HUES48 (cell line): ENCODE measurements around the gene RPTOR.

Experiments used
- H3K27ac ChIP-seq: one replicate; pipeline ENCODE4 v1.7.0; 2013; ENCODE audit warnings: low read depth, low read length, inconsistent platforms
- H3K27me3 ChIP-seq: 2 replicates; pipeline ENCODE4 v1.6.1; 2013; ENCODE audit warnings: mild to moderate bottlenecking, low read length; ENCODE audit not compliant: control insufficient read depth, insufficient read depth
- H3K36me3 ChIP-seq: 2 replicates; pipeline ENCODE4 v1.6.1; 2013; ENCODE audit warnings: low read length; ENCODE audit not compliant: control insufficient read depth, insufficient read depth
- H3K4me1 ChIP-seq: 2 replicates; pipeline ENCODE4 v1.6.1; 2013; ENCODE audit warnings: mild to moderate bottlenecking, low read length; ENCODE audit not compliant: control insufficient read depth, insufficient read depth
- H3K4me3 ChIP-seq: 2 replicates; pipeline ENCODE4 v1.5.1; 2013; ENCODE audit warnings: mild to moderate bottlenecking, low read depth, low read length
- H3K9ac ChIP-seq: 2 replicates; pipeline ENCODE4 v1.6.1; 2013; ENCODE audit warnings: mild to moderate bottlenecking, low read depth, low read length, moderate library complexity
- H3K9me3 ChIP-seq: 2 replicates; pipeline ENCODE4 v1.6.1; 2013; ENCODE audit warnings: low read length; ENCODE audit not compliant: control insufficient read depth, insufficient read depth

Gene RPTOR

GRCh38 chr17:80516171-80516932, 28.3 kb upstream of the RPTOR start:
- no peaks in the 10 kb centered on the region for H3K36me3 ChIP-seq
- H3K9ac ChIP-seq = no peak overlapping the region
- H3K4me3 ChIP-seq = no peak overlapping the region
- no peak overlapping the region for H3K27ac ChIP-seq
- no peaks in the 10 kb centered on the region for H3K4me1 ChIP-seq
- H3K9me3 ChIP-seq = no peaks in the 10 kb centered on the region
- H3K27me3 ChIP-seq = no peaks in the 10 kb centered on the region; the same call in 1 of the 2 replicates

DNA sequence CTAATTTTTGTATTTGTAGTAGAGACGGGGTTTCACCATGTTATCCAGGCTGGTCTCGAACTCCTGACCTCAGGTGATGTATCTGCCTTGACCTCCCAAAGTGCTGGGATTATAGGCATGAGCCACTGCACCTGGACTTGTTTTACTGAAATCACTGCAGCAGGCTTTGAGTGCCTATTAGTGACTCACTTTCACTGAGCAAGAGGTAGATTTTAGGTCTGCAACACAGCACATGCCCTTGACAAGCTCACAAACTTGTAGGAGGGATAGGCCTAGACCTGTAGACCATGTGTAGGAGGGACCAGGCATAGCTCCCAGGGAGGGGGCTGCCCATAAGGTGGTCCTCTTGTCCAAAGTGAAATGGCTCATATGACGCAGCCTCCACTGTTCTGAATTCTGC, 27.0 kb upstream of the RPTOR start:
- H3K9ac ChIP-seq = no peak overlapping the region
- no peak overlapping the region for H3K27ac ChIP-seq
- no peaks in the 10 kb centered on the region for H3K4me1 ChIP-seq
- H3K4me3 ChIP-seq = no peak overlapping the region
- no peaks in the 10 kb centered on the region for H3K9me3 ChIP-seq
- no peaks in the 10 kb centered on the region; the same call in 1 of the 2 replicates for H3K27me3 ChIP-seq
- H3K36me3 ChIP-seq = no peaks in the 10 kb centered on the region

DNA sequence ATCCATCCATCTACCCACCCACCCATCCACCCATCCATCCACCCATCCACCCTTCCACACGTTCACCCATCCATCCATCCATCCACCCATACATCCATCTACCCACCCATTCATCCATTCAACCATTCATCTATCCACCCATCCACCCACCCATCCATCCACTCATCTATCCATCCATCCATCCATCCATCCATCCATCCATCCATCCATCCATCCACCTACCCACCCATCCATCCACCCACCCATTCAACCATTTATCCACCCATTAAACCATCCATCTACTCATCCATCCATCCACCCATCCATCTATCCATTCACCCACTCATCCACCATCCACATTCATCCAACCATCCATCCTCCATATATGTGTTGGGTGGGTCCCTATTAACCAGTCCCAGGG, 26.2 kb upstream of the RPTOR start:
- Histone ChIP-seq H3K4me3 (no peak overlapping the region), H3K27me3 (no peaks in the 10 kb centered on the region; the same call in 1 of the 2 replicates), H3K9ac (no peak overlapping the region), H3K27ac (no peak overlapping the region), H3K9me3 (no peaks in the 10 kb centered on the region), H3K36me3 (no peaks in the 10 kb centered on the region), H3K4me1 (no peaks in the 10 kb centered on the region)

DNA sequence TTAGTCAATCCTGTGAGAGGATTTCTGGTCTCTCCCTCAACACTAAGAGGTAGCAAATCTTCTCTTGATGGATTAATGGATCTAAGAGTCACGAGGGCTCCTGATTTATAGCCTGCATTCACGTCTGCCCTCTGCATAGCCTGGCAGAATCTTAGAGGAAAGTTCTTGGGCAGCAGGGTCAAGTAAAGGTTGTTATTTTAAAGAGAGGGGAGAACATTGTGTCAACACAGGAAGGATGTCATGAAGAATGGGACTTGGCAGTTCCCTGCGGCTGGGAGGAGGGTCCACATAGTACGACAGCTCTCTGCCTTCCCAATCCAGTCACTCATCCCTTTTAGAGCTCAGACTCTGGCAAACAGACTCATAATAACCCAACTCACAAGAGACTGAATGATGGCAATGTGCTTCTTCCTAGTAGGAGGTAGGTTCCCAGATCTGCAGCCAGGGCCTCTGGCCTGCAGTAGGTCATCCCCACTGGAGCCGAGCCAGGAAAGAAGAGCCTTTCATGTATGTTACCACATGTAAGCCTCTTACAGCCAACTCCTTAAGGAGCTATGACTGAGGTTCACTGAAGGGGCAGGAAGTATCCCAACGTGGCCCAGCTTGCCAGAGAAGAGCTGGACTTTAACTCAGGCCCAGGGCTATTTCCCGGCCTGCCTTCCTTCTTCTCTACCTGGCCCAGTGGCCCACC, 25.4 kb upstream of the RPTOR start:
- H3K9ac ChIP-seq = no peak overlapping the region
- H3K36me3 ChIP-seq = no peaks in the 10 kb centered on the region
- H3K27ac ChIP-seq = no peak overlapping the region
- no peaks in the 10 kb centered on the region for H3K9me3 ChIP-seq
- no peak overlapping the region for H3K4me3 ChIP-seq
- H3K27me3 ChIP-seq = no peaks in the 10 kb centered on the region
- no peaks in the 10 kb centered on the region for H3K4me1 ChIP-seq

DNA sequence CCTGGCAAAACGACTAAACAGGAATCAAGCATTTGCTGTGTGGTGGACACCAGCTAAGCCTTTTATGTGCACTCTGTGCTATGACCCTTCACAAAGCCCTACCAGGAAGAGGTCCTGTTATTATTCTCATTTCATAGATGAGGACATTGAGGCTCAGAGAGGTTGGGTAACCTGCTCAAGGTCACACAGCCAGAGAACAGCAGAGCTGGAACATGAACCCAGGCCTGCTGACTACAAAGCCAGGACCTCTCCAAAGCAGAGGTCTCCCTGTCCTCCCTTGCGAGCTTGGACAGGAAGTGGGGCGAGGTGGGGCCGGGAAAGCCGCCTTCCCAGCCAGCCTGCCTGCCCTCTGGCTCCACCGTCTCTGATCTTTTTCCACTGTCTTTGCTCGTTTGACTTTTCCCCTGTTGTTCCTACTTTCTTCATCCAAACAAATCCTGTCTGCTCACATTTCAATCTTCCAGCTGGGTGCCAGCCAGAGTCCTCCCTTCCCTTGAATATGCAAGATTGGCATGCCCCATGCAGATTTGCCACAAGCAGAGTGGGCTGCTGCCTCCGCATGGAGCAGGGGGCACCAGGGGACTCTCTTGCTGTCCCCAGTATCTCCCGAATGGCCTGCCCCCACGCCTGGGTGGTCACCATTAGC, 23.7 kb upstream of the RPTOR start:
- 0 out of 2 replicates have a peak, but pooled peaks cover under 1% of the 10 kb centered on the region for H3K4me1 ChIP-seq
- H3K4me3 ChIP-seq = no peak overlapping the region
- H3K27me3 ChIP-seq = no peaks in the 10 kb centered on the region
- H3K27ac ChIP-seq = no peak overlapping the region
- H3K36me3 ChIP-seq = no peaks in the 10 kb centered on the region
- H3K9me3 ChIP-seq = no peaks in the 10 kb centered on the region
- H3K9ac ChIP-seq = no peak overlapping the region

- no peaks in the 10 kb centered on the region for H3K36me3 ChIP-seq
- H3K9ac ChIP-seq = no peak overlapping the region
- no peak overlapping the region for H3K27ac ChIP-seq
- H3K27me3 ChIP-seq = no peaks in the 10 kb centered on the region
- H3K4me1 ChIP-seq = peaks cover 11% of the 10 kb centered on the region
- no peak overlapping the region for H3K4me3 ChIP-seq
- no peaks in the 10 kb centered on the region for H3K9me3 ChIP-seq
Observed at GRCh38 chr17:80523054-80523744, 21.4 kb upstream of the RPTOR start.

DNA sequence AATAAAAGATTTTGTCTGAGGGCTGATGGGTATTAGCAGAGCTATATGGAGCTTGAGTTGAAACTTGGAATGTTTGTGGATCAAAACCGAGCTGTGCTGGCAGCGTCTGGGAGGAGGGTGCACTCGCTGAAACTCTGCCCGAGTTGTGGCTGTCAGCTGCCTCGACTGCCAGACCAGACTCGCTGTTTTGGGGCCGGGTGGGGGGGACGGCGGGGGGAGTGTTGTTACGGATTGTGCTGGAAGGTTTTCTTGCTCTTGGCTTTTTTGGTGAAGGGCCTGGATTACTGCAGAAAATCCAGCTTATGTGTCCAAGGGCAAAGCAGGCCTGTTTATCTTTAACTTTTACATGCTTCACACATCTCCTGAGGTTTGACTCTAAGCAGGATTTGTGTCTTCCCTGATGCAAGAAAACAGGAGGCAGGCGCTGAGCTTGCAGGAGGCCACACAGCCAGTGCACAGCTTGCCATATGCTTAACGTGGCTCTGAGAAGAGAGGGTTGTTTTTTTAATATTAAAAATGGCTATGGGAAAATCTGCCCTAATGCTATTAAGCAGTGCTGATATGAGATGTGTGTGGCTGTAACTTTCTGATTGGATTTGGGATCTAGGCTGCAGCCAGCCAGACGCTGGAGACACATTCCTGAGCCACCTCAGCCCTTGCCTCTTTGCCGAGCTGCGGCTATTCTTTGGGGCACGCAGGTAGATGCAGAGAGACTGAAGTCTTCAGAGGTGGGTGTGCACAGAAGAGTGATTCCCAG, 20.5 kb upstream of the RPTOR start:
- Histone ChIP-seq H3K4me1 (peaks cover 11% of the 10 kb centered on the region), H3K36me3 (no peaks in the 10 kb centered on the region), H3K27me3 (no peaks in the 10 kb centered on the region), H3K27ac (no peak overlapping the region), H3K4me3 (no peak overlapping the region), H3K9me3 (no peaks in the 10 kb centered on the region), H3K9ac (no peak overlapping the region)

DNA sequence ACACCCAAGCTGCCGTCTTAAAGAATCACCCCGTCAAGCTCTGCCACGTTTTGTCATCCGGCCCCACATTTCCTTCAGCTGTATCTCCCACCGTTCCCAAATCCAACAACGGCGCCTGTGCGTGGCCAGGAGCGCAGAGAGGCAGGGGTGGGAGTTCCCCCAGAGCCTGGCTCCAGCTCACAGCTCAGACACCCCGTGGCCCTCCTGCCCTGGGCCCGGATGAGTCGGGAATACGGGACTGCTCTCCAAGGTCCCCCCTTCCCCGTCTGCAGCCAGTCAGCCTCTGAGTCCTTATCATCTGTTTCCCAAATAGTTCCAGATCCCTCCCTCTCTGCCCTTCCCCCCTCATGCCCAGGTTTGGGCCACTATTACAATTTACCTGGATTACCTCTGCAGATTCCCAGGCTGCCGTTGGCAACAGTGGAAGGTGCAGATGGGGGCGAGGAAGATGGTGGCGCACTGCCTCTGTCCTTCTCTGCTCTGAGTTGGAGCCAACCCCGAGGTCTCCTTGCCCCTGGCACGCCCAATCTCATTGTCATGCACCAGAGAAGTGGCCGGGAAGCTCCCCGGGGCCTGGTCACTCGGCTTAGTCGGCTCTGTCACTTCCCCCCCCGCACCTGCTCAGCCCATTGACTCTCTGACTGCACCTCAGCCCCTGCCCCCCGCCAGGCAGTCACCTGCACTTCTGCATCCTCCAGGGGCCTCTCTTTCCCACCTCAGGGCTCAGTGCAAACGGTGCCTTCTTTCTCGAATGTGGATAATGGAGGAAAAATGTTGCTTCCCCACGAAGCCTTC, 18.3 kb upstream of the RPTOR start:
- H3K4me3 ChIP-seq = no peak overlapping the region
- no peak overlapping the region for H3K27ac ChIP-seq

DNA sequence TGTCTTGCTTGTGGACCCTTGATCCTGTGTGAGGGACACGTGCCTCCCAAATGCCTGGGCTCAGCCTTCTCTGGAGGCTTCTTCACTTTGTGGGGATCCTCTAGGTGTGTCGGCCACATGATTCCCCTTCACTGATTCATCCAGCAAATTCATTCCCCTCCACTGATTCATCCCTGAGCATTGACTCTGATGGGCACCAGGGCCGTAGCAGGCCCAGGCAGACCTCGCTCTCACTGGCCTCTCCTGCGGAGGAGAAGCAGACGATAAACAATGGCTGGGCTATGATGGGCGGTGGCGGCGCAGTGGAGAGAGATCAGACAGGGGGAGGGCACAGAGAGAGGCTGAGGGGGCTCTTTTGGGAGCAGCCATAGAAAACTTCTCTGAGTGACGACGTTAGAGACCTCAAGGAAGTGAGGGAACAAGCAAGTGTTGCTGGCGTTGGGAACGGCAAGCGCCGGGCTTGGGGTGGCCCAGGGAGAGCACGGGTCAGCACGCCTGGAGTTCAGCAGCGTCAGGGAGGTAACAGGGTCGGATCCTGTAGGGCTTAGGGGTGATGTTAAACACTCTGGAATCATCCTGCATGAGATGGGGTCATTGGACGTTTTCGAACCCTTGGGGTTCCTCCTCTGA, 17.5 kb upstream of the RPTOR start:
- H3K27me3 ChIP-seq = no peaks in the 10 kb centered on the region
- no peaks in the 10 kb centered on the region for H3K9me3 ChIP-seq
- peaks cover 11% of the 10 kb centered on the region for H3K4me1 ChIP-seq
- no peaks in the 10 kb centered on the region for H3K36me3 ChIP-seq
- no peak overlapping the region for H3K27ac ChIP-seq
- no peak overlapping the region for H3K9ac ChIP-seq
- no peak overlapping the region for H3K4me3 ChIP-seq

More for the DNA sequence above, 18.3 kb upstream of the RPTOR start:
- H3K36me3 ChIP-seq = no peaks in the 10 kb centered on the region
- peaks cover 11% of the 10 kb centered on the region for H3K4me1 ChIP-seq
- H3K9me3 ChIP-seq = no peaks in the 10 kb centered on the region
- no peaks in the 10 kb centered on the region for H3K27me3 ChIP-seq
- no peak overlapping the region for H3K9ac ChIP-seq
